PFSK-1 (cell line): ENCODE results near the gene RBBP6.

Experiments used
- FOXP2 ChIP-seq: optimal IDR thresholded peaks from 2 replicates; pipeline ENCODE3; 2011; ENCODE audit warnings: borderline replicate concordance, control low read depth, inconsistent platforms; ENCODE audit not compliant: insufficient read depth; ENCODE audit errors: extremely low read length, extremely low read depth
- POLR2AphosphoS5 ChIP-seq: IDR thresholded peaks from 2 replicates; pipeline ENCODE4 v1.6.1; 2012; ENCODE audit warnings: low read depth, mild to moderate bottlenecking, control low read depth, low read length, moderate library complexity
- REST ChIP-seq, 2 experiments: IDR thresholded peaks; 2 replicates each; pipeline versions ENCODE4 v1.6.1 to v1.8.0; 2011 to 2012; ENCODE audit warnings: low read depth in 2 of 2, low read length in 2 of 2, control low read depth in 1 of 2, inconsistent platforms in 1 of 2, mild to moderate bottlenecking in 1 of 2, moderate library complexity in 1 of 2; ENCODE audit not compliant: insufficient read depth in 1 of 2
- SIN3A ChIP-seq: IDR thresholded peaks from 2 replicates; pipeline ENCODE4 v1.6.1; 2012; ENCODE audit warnings: mild to moderate bottlenecking, low read length, moderate library complexity, borderline replicate concordance; ENCODE audit not compliant: insufficient read depth
- TAF1 ChIP-seq: IDR thresholded peaks from 2 replicates; pipeline ENCODE4 v1.6.1; 2012; ENCODE audit warnings: low read length, control low read depth, borderline replicate concordance; ENCODE audit not compliant: insufficient read depth

GRCh38 chr16:24505959-24506358 is 33.4 kb upstream of the RBBP6 start:
- TF ChIP-seq FOXP2 = no peak
- no peak for TF ChIP-seq TAF1
- no peak for TF ChIP-seq SIN3A
- no peak for TF ChIP-seq POLR2AphosphoS5
- TF ChIP-seq REST (IDR thresholded peaks at IDR 0.05; ENCODE audit: insufficient read depth in 1 of 2, low read depth in 2 of 2, low read length in 2 of 2) = no peak
